ENCODE results near the gene SMIM41.

SMIM41 gene

DNA sequence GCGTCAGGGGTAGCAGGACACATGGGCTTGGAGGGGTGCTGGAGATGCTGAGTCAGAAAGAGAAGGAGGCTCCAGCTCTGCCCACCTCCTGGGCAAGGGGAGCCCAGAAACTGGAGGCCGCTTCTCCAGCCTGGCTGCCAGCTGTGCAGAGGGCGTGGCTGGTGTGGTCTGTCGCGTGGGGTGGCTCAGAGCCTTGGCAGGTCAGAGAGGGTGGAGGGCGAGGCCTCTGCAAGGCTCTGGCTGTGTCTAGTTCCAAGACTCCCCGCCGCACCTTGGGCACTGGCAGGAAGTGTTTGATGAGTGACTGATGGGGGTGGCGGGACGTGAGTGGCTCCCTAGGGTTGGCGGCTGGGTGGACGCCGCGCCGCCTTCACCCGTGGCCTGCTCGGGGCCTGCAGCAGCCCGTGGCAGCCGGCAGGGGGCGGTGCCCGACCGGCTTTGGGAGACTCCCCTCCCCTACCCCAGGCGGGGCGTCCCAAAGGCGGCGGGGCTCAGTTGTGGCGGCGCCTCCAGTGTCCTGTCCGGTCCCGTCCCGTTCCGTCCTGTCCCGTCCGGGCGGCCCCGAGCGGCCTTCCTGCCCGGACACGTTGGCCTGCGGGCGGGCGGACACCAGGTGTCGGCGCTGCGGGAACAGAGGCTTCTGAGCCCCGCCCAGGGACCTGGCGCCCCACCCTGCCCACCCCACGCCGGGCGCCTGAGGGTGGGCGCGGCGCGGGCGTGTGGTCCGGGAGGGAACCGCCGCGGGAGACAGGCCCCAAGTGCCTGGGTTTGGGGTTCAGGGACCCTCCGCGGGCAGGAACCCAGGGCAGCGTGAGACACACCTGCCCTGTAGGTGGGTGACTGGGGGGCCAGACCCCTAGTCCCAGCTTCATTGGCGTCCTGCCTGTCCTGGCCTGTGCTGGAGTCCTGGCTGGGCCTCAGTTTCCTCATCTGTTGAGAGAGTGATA is 72.6 kb downstream of the SMIM41 start:
- Mint-ChIP-seq H3K27me3 (peaks cover 33% of the 10 kb centered on the region), H3K9me3 (no peaks in the 10 kb centered on the region), H3K4me3 (peak overlapping the region; percentile 51), H3K4me1 (ENCODE audit: low read depth) (peaks cover 28% of the 10 kb centered on the region), H3K36me3 (ENCODE audit: low read depth) (no peaks in the 10 kb centered on the region), H3K27ac (no peak overlapping the region)
- intact Hi-C loops (cut with micrococcal nuclease), result loop anchor here (10.0 kb wide), 2 partner anchors 733 to 833 kb away; no protein-coding TSS in a partner anchor

- Mint-ChIP-seq H3K27me3 (peaks cover 33% of the 10 kb centered on the region), H3K27ac (no peak overlapping the region), H3K36me3 (ENCODE audit: low read depth) (no peaks in the 10 kb centered on the region), H3K4me1 (ENCODE audit: low read depth) (peaks cover 21% of the 10 kb centered on the region), H3K9me3 (no peaks in the 10 kb centered on the region), H3K4me3 (no peak overlapping the region)
- intact Hi-C loops (cut with micrococcal nuclease), result loop anchor here (10.0 kb wide), 2 partner anchors 732 to 832 kb away; no protein-coding TSS in a partner anchor
Measured at GRCh38 chr12:52152905-52153317, 73.4 kb downstream of the SMIM41 start.

DNA sequence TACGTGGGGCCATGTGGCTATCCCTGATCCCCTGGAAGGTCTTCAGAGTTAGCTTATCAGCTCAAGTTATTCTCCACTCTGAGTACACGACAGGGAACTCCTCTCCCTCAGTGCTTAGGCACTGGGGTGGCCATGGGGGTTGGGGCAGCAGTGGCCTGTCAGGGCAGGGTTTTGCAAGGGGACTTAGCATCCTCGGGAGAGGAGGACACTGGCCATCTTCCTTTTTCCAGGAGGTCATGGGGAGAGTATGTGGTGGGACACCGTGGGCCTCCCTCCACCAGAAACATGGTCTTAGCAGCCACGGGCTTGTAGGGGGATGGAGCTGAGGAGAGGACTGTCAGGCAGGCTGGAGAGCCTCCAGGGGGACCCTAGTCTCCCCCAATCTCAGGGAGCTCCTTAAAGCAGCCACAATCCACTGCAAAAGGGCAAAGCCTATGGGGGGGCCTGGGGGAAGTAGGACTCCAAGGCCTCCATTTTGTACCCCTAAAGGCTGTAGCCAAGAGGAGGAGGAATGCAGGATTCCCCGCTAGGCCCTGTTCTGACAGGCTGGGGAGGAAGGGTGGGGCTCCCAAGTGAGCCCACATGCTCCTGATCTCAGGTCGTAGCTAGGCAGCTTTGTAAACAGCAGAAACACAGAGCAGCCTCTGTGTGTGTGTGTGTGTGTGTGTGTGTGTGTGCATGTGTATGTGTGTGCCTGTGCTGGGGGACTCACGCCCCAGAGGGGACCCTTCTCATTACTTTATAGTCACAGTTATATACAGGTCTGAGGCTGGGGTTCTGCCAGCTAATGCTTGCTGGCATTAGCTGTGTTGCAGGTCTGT is 75.8 kb downstream of the SMIM41 start:
- Mint-ChIP-seq H3K4me3 (no peak overlapping the region), H3K36me3 (ENCODE audit: low read depth) (no peaks in the 10 kb centered on the region), H3K27me3 (peaks cover 26% of the 10 kb centered on the region), H3K9me3 (no peaks in the 10 kb centered on the region), H3K27ac (no peak overlapping the region), H3K4me1 (ENCODE audit: low read depth) (peaks cover 10% of the 10 kb centered on the region)
- intact Hi-C loops (cut with micrococcal nuclease), result loop anchor here (10.0 kb wide), 2 partner anchors 730 to 830 kb away; no protein-coding TSS in a partner anchor

- Mint-ChIP-seq H3K36me3 (ENCODE audit: low read depth) (no peaks in the 10 kb centered on the region), H3K4me3 (no peak overlapping the region), H3K4me1 (ENCODE audit: low read depth) (peaks cover 8% of the 10 kb centered on the region), H3K27me3 (peaks cover 21% of the 10 kb centered on the region), H3K9me3 (no peaks in the 10 kb centered on the region), H3K27ac (no peak overlapping the region)
- intact Hi-C loops (cut with micrococcal nuclease), result loop anchor here (10.0 kb wide), 2 partner anchors 728 to 828 kb away; no protein-coding TSS in a partner anchor
Measured at GRCh38 chr12:52156311-52156710, 76.8 kb downstream of the SMIM41 start.

- H3K9me3 Mint-ChIP-seq, result no peaks in the 10 kb centered on the region
- intact Hi-C loops (cut with micrococcal nuclease), result loop anchor here (1.0 to 10.0 kb wide), 3 partner anchors 170 to 828 kb away; no protein-coding TSS in a partner anchor
- no peak overlapping the region for H3K4me3 Mint-ChIP-seq
- H3K27ac Mint-ChIP-seq, result no peak overlapping the region
- peaks cover 15% of the 10 kb centered on the region for H3K27me3 Mint-ChIP-seq
- H3K36me3 Mint-ChIP-seq (ENCODE audit: low read depth), result no peaks in the 10 kb centered on the region
- peaks cover 1% of the 10 kb centered on the region for H3K4me1 Mint-ChIP-seq (ENCODE audit: low read depth)
Measured at GRCh38 chr12:52156757-52157565, 77.5 kb downstream of the SMIM41 start.

DNA sequence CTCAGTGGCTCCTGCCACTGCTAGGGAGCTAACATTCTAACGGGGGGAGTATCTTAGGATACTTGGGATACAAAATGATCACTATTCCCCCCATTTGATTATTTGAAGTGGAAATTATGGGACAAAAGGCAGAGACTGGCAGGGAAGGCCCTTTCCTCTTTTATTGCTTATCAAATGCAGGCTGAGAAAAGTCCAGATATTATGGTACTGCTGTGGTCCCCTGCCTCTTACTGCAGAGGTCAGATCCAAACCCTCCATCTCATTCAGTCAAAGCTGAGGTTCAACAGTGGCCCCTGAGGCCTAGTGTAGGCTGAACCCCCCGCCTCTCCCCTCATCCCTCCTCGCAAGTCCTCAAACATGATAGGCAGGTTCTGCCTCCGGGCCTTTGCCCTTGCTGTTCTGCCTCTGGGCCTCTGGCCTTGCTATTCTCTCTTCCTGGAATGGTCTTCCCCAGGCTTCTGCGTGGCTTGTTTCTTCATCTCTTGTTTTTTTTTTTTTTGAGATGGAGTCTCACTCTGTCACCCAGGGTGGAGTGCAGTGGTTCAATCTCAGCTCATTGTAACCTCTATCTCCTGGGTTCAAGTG is 78.2 kb downstream of the SMIM41 start:
- no peak overlapping the region for H3K4me3 Mint-ChIP-seq
- no peak overlapping the region for H3K27ac Mint-ChIP-seq

More for the DNA sequence above, 78.2 kb downstream of the SMIM41 start:
- Mint-ChIP-seq H3K4me1 (ENCODE audit: low read depth) (no peaks in the 10 kb centered on the region), H3K27me3 (peaks cover 10% of the 10 kb centered on the region), H3K36me3 (ENCODE audit: low read depth) (no peaks in the 10 kb centered on the region), H3K9me3 (no peaks in the 10 kb centered on the region)
- intact Hi-C loops (cut with micrococcal nuclease), result loop anchor here (1.0 to 10.0 kb wide), 3 partner anchors 170 to 827 kb away; no protein-coding TSS in a partner anchor

Measured in dendritic cell treated with granulocyte-macrophage colony-stimulating factor and Interleukin-4, amounts not matched to agents 40 ng/mL and 50 ng/mL, for 4 days (primary cell).